HepG2 (cell line): ENCODE data around the gene ARHGAP5. TPM values are rescaled to one million over a fixed set of nuclear protein-coding genes. Genes with fewer than 3 reads are reported as not detected.

Source experiments
- AHR ChIP-seq: IDR thresholded peaks from 2 replicates; pipeline ENCODE4 v1.6.1; 2018; ENCODE audit warnings: missing genetic modification reagents, missing compliant biosample characterization
- ARNTL ChIP-seq: sonication (generic); formaldehyde crosslinking; IDR thresholded peaks from 2 replicates; pipeline ENCODE4 v1.4.0; 2020; ENCODE audit warnings: mild to moderate bottlenecking, missing genetic modification reagents
- ATF7 ChIP-seq, 2 experiments: fragments of 450-650 bp in 1 of 2; sonication (generic) in 1 of 2; formaldehyde crosslinking in 1 of 2; IDR thresholded peaks; 2 replicates each; pipeline versions ENCODE4 v1.4.0 to v1.6.1; 2016 to 2020; ENCODE audit warnings: antibody characterized with exemption in 1 of 2, mild to moderate bottlenecking in 1 of 2, missing genetic modification reagents in 1 of 2
- ELF3 ChIP-seq: IDR thresholded peaks from 2 replicates; pipeline ENCODE4 v1.6.1; 2016; ENCODE audit warnings: missing genetic modification reagents, missing compliant biosample characterization
- MLLT10 ChIP-seq: sonication (generic); formaldehyde crosslinking; IDR thresholded peaks from 2 replicates; pipeline ENCODE4 v1.4.0; 2020; ENCODE audit warnings: missing genetic modification reagents
- NFIB ChIP-seq: sonication (generic); formaldehyde crosslinking; IDR thresholded peaks from 2 replicates; pipeline ENCODE4 v1.9.0; 2021; ENCODE audit warnings: missing genetic modification reagents, mild to moderate bottlenecking, borderline replicate concordance
- SMAD9 ChIP-seq: sonication (generic); formaldehyde crosslinking; IDR thresholded peaks from 2 replicates; pipeline ENCODE4 v1.5.1; 2020; ENCODE audit warnings: mild to moderate bottlenecking, missing genetic modification reagents
- TCF7L2 ChIP-seq: IDR thresholded peaks from 2 replicates; pipeline ENCODE4 v1.6.1; 2011; ENCODE audit warnings: mild to moderate bottlenecking, low read depth, low read length, moderate library complexity
- ZKSCAN1 ChIP-seq: fragments of 150-350 bp; IDR thresholded peaks from 2 replicates; pipeline ENCODE4 v1.6.1; 2014; ENCODE audit warnings: low read length
- ZNF326 ChIP-seq: sonication (generic); formaldehyde crosslinking; IDR thresholded peaks from 2 replicates; pipeline ENCODE4 v1.4.0; 2020; ENCODE audit warnings: missing genetic modification reagents, borderline replicate concordance
- ZNF614 ChIP-seq: IDR thresholded peaks from 2 replicates; pipeline ENCODE4 v1.6.1; 2018; ENCODE audit warnings: missing biosample characterization, missing genetic modification reagents, inconsistent platforms, borderline replicate concordance
- polyA plus RNA-seq, 8 experiments: library from polyadenylated mRNA; depleted of rRNA in 3 of 8; stranded (reverse) in 7 of 8; unstranded in 1 of 8; fragments of >200 nt; fragmentation: Illumina TruSeq in 4 of 8; extraction: Trizol in 4 of 8; gene quantifications; 2 replicates each; pipeline versions ENCODE4 v1.2.1 to v1.2.3, GENCODE V29; 2011 to 2016; ENCODE audit warnings: low read depth in 4 of 8, missing spikeins in 1 of 8, mixed read lengths in 1 of 8; ENCODE audit not compliant: insufficient read depth in 1 of 8
- total RNA-seq, 5 experiments: library from RNA; depleted of rRNA; stranded (reverse); fragments of >200 nt; fragmentation: Illumina TruSeq; extraction: Trizol; gene quantifications; 2 replicates each; pipeline ENCODE4 v1.2.3, GENCODE V29; 2016; ENCODE audit warnings: low read depth in 1 of 5
- TF ChIP-seq, protein P1 (sequence below), 2 experiments: fragments of 450-650 bp in 1 of 2; sonication (generic) in 1 of 2; formaldehyde crosslinking in 1 of 2; IDR thresholded peaks; 2 replicates each; pipeline versions ENCODE4 v1.6.1 to v1.8.0; 2016 to 2022; ENCODE audit warnings: antibody characterized with exemption in 1 of 2, mild to moderate bottlenecking in 1 of 2, missing genetic modification reagents in 1 of 2
- TF ChIP-seq, protein P2 (sequence below): sonication (generic); formaldehyde crosslinking; IDR thresholded peaks from 2 replicates; pipeline ENCODE4 v1.8.0; 2022; ENCODE audit warnings: missing genetic modification reagents, mild to moderate bottlenecking, borderline replicate concordance
- TF ChIP-seq, protein P3 (sequence below): sonication (generic); formaldehyde crosslinking; IDR thresholded peaks from 2 replicates; pipeline ENCODE4 v1.4.0; 2020; ENCODE audit warnings: missing genetic modification reagents, borderline replicate concordance
- TF ChIP-seq, protein P4 (sequence below): sonication (generic); formaldehyde crosslinking; IDR thresholded peaks from 2 replicates; pipeline ENCODE4 v1.9.0; 2021; ENCODE audit warnings: missing genetic modification reagents, borderline replicate concordance

The ARHGAP5 gene
- total and polyA plus RNA-seq, 2 of the 13 experiments (the other 11 are each of a cell fraction or from before 2014, with no cell fraction given) = 33.7 to 144 TPM

DNA sequence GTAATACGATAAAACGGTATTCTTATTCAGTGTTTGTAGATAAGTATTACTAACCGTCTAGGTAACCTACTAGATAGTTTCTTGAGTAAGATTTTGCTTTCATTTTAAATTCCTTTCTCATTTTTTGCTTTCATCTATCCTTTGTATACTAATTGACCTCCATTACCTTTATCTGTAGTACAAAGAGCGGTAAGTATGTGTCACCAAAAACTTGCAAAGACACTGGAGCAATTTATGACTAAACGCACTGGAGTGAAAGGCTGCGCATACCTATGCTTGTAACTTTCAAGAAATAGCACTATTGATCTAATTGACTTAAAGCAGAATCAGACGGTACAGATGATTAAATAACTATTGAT is 1.7 kb downstream of the ARHGAP5 start (continued):
- TF ChIP-seq, protein P1, sequence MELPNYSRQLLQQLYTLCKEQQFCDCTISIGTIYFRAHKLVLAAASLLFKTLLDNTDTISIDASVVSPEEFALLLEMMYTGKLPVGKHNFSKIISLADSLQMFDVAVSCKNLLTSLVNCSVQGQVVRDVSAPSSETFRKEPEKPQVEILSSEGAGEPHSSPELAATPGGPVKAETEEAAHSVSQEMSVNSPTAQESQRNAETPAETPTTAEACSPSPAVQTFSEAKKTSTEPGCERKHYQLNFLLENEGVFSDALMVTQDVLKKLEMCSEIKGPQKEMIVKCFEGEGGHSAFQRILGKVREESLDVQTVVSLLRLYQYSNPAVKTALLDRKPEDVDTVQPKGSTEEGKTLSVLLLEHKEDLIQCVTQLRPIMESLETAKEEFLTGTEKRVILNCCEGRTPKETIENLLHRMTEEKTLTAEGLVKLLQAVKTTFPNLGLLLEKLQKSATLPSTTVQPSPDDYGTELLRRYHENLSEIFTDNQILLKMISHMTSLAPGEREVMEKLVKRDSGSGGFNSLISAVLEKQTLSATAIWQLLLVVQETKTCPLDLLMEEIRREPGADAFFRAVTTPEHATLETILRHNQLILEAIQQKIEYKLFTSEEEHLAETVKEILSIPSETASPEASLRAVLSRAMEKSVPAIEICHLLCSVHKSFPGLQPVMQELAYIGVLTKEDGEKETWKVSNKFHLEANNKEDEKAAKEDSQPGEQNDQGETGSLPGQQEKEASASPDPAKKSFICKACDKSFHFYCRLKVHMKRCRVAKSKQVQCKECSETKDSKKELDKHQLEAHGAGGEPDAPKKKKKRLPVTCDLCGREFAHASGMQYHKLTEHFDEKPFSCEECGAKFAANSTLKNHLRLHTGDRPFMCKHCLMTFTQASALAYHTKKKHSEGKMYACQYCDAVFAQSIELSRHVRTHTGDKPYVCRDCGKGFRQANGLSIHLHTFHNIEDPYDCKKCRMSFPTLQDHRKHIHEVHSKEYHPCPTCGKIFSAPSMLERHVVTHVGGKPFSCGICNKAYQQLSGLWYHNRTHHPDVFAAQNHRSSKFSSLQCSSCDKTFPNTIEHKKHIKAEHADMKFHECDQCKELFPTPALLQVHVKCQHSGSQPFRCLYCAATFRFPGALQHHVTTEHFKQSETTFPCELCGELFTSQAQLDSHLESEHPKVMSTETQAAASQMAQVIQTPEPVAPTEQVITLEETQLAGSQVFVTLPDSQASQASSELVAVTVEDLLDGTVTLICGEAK (IDR thresholded peaks at IDR 0.05) = no peak
- TF ChIP-seq, protein P1 (CRISPR knock-in tag; IDR thresholded peaks at IDR 0.05) = no peak
- TF ChIP-seq NFIB (CRISPR knock-in tag) = no peak
- TF ChIP-seq ATF7 (IDR thresholded peaks at IDR 0.05) = no peak
- no peak for TF ChIP-seq ATF7 (CRISPR knock-in tag; IDR thresholded peaks at IDR 0.05)
- TF ChIP-seq ARNTL (CRISPR knock-in tag) = no peak
- no peak for TF ChIP-seq MLLT10 (CRISPR knock-in tag)
- peak; percentile 63; the same call in 1 of the 2 replicates for TF ChIP-seq ZNF614 (CRISPR knock-in tag)
- no peak for TF ChIP-seq SMAD9 (CRISPR knock-in tag)
- TF ChIP-seq TCF7L2 = 0 out of 2 replicates have a peak, but pooled peaks have one; percentile 66
- TF ChIP-seq, protein P2, sequence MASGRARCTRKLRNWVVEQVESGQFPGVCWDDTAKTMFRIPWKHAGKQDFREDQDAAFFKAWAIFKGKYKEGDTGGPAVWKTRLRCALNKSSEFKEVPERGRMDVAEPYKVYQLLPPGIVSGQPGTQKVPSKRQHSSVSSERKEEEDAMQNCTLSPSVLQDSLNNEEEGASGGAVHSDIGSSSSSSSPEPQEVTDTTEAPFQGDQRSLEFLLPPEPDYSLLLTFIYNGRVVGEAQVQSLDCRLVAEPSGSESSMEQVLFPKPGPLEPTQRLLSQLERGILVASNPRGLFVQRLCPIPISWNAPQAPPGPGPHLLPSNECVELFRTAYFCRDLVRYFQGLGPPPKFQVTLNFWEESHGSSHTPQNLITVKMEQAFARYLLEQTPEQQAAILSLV (CRISPR knock-in tag) = no peak
- 0 out of 2 replicates have a peak, but pooled peaks have one; percentile 8 for TF ChIP-seq ELF3
- TF ChIP-seq ZNF326 (CRISPR knock-in tag) = no peak
- TF ChIP-seq AHR (CRISPR knock-in tag) = no peak
- TF ChIP-seq, protein P3, sequence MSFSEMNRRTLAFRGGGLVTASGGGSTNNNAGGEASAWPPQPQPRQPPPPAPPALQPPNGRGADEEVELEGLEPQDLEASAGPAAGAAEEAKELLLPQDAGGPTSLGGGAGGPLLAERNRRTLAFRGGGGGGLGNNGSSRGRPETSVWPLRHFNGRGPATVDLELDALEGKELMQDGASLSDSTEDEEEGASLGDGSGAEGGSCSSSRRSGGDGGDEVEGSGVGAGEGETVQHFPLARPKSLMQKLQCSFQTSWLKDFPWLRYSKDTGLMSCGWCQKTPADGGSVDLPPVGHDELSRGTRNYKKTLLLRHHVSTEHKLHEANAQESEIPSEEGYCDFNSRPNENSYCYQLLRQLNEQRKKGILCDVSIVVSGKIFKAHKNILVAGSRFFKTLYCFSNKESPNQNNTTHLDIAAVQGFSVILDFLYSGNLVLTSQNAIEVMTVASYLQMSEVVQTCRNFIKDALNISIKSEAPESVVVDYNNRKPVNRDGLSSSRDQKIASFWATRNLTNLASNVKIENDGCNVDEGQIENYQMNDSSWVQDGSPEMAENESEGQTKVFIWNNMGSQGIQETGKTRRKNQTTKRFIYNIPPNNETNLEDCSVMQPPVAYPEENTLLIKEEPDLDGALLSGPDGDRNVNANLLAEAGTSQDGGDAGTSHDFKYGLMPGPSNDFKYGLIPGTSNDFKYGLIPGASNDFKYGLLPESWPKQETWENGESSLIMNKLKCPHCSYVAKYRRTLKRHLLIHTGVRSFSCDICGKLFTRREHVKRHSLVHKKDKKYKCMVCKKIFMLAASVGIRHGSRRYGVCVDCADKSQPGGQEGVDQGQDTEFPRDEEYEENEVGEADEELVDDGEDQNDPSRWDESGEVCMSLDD = no peak
- TF ChIP-seq, protein P4, sequence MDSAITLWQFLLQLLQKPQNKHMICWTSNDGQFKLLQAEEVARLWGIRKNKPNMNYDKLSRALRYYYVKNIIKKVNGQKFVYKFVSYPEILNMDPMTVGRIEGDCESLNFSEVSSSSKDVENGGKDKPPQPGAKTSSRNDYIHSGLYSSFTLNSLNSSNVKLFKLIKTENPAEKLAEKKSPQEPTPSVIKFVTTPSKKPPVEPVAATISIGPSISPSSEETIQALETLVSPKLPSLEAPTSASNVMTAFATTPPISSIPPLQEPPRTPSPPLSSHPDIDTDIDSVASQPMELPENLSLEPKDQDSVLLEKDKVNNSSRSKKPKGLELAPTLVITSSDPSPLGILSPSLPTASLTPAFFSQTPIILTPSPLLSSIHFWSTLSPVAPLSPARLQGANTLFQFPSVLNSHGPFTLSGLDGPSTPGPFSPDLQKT (CRISPR knock-in tag) = no peak
- no peak for TF ChIP-seq ZKSCAN1
